PFSK-1 (cell line): ENCODE measurements around the gene SUSD2.

Experiments
- POLR2AphosphoS5 ChIP-seq: IDR thresholded peaks from 2 replicates; pipeline ENCODE4 v1.6.1; 2012; ENCODE audit warnings: low read depth, mild to moderate bottlenecking, control low read depth, low read length, moderate library complexity
- REST ChIP-seq, 2 experiments: IDR thresholded peaks; 2 replicates each; pipeline versions ENCODE4 v1.6.1 to v1.8.0; 2011 to 2012; ENCODE audit warnings: low read depth in 2 of 2, low read length in 2 of 2, control low read depth in 1 of 2, inconsistent platforms in 1 of 2, mild to moderate bottlenecking in 1 of 2, moderate library complexity in 1 of 2; ENCODE audit not compliant: insufficient read depth in 1 of 2
- SIN3A ChIP-seq: IDR thresholded peaks from 2 replicates; pipeline ENCODE4 v1.6.1; 2012; ENCODE audit warnings: mild to moderate bottlenecking, low read length, moderate library complexity, borderline replicate concordance; ENCODE audit not compliant: insufficient read depth
- TAF1 ChIP-seq: IDR thresholded peaks from 2 replicates; pipeline ENCODE4 v1.6.1; 2012; ENCODE audit warnings: low read length, control low read depth, borderline replicate concordance; ENCODE audit not compliant: insufficient read depth

- no peak for TF ChIP-seq REST (IDR thresholded peaks at IDR 0.05; ENCODE audit: insufficient read depth in 1 of 2, low read depth in 2 of 2, low read length in 2 of 2)
- TF ChIP-seq POLR2AphosphoS5: no peak
- no peak for TF ChIP-seq SIN3A
- TF ChIP-seq TAF1: no peak
These were observed 32.1 kb upstream of the SUSD2 start for GRCh38 chr22:24149198-24149590.
